Testis (tissue), 2 donors: Measurements from ENCODE around the gene SVEP1.

Experiments
- POLR2A ChIP-seq: fragments of 450-650 bp; IDR thresholded peaks from one replicate; pipeline ENCODE4 v1.6.1; 2017; ENCODE audit warnings: antibody characterized with exemption, mild to moderate bottlenecking, moderate library complexity
- TF ChIP-seq, protein P1 (sequence below), 3 experiments: fragments of 450-650 bp in 2 of 3; fragments of 200-600 bp in 1 of 3; sonication (generic) in 1 of 3; IDR thresholded peaks; one replicate each; pipeline ENCODE4 v1.5.1; 2016 to 2019; ENCODE audit warnings: antibody characterized with exemption in 3 of 3, mild to moderate bottlenecking in 2 of 3, moderate library complexity in 1 of 3

GRCh38 chr9:110329639-110330230 is 249.8 kb downstream of the SVEP1 start:
- TF ChIP-seq, protein P1, sequence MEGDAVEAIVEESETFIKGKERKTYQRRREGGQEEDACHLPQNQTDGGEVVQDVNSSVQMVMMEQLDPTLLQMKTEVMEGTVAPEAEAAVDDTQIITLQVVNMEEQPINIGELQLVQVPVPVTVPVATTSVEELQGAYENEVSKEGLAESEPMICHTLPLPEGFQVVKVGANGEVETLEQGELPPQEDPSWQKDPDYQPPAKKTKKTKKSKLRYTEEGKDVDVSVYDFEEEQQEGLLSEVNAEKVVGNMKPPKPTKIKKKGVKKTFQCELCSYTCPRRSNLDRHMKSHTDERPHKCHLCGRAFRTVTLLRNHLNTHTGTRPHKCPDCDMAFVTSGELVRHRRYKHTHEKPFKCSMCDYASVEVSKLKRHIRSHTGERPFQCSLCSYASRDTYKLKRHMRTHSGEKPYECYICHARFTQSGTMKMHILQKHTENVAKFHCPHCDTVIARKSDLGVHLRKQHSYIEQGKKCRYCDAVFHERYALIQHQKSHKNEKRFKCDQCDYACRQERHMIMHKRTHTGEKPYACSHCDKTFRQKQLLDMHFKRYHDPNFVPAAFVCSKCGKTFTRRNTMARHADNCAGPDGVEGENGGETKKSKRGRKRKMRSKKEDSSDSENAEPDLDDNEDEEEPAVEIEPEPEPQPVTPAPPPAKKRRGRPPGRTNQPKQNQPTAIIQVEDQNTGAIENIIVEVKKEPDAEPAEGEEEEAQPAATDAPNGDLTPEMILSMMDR (IDR thresholded peaks at IDR 0.05), result no peak
- no peak for TF ChIP-seq POLR2A
